ENCODE data around the gene SLC6A20.

- TF ChIP-seq FOXK2 (IDR thresholded peaks at IDR 0.05) (no peak), BHLHE40 (IDR thresholded peaks at IDR 0.05; ENCODE audit: borderline replicate concordance) (no peak), LEF1 (IDR thresholded peaks at IDR 0.05; ENCODE audit: borderline replicate concordance) (no peak), FOXA1 (IDR thresholded peaks at IDR 0.05) (no peak), SP1 (IDR thresholded peaks at IDR 0.05) (no peak), HDGF (IDR thresholded peaks at IDR 0.05; ENCODE audit: borderline replicate concordance) (no peak), ARNT (IDR thresholded peaks at IDR 0.05) (no peak)
Measured at GRCh38 chr3:45781841-45782240, 14.5 kb downstream of the SLC6A20 start.
